GM23248 (cell line): ENCODE measurements around the gene SMARCA4.

Experiments
- EZH2 ChIP-seq: fragments of 200-600 bp; sonication (generic); IDR thresholded peaks from 2 replicates; pipeline ENCODE4 v1.6.1; 2018; ENCODE audit warnings: antibody characterized with exemption, mild to moderate bottlenecking; ENCODE audit not compliant: insufficient read depth, poor library complexity, severe bottlenecking
- EZH2phosphoT487 ChIP-seq: fragments of 200-600 bp; sonication (generic); IDR thresholded peaks from 2 replicates; pipeline ENCODE4 v1.6.1; 2018; ENCODE audit warnings: antibody characterized with exemption, moderate library complexity, mild to moderate bottlenecking, low read depth; ENCODE audit not compliant: insufficient read depth

- TF ChIP-seq EZH2 = no peak
- TF ChIP-seq EZH2phosphoT487 = no peak
Observed at GRCh38 chr19:11025006-11025405, 64.2 kb downstream of the SMARCA4 start.
